HPDE6-E6E7 (cell line): Measurements from ENCODE around the gene ABCF3.
"Not testable (repeated sequence)": the region's sequence is repeated elsewhere in the genome, so short reads cannot be mapped to it uniquely, and the experiment has no call there.

Source experiments
- DNase-seq: peaks from one replicate; pipeline ENCODE4 v3.0.0; 2011; ENCODE audit warnings: missing footprints; ENCODE audit errors: extremely low spot score

The ABCF3 gene, protein sequence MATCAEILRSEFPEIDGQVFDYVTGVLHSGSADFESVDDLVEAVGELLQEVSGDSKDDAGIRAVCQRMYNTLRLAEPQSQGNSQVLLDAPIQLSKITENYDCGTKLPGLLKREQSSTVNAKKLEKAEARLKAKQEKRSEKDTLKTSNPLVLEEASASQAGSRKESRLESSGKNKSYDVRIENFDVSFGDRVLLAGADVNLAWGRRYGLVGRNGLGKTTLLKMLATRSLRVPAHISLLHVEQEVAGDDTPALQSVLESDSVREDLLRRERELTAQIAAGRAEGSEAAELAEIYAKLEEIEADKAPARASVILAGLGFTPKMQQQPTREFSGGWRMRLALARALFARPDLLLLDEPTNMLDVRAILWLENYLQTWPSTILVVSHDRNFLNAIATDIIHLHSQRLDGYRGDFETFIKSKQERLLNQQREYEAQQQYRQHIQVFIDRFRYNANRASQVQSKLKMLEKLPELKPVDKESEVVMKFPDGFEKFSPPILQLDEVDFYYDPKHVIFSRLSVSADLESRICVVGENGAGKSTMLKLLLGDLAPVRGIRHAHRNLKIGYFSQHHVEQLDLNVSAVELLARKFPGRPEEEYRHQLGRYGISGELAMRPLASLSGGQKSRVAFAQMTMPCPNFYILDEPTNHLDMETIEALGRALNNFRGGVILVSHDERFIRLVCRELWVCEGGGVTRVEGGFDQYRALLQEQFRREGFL

GRCh38 chr3:184186184-184186901 lies at the start of gene ABCF3:
TSS of gene ABCF3 (plus strand) at chr3:184186199. CDS start at chr3:184186208, 9 bp downstream.
- no peak for DNase-seq

GRCh38 chr3:184140436-184140835 lies 45.6 kb upstream of the ABCF3 start:
- no peak for DNase-seq

- DNase-seq: no peak
Observed at GRCh38 chr3:184142199-184142598, 43.8 kb upstream of the ABCF3 start.

DNA sequence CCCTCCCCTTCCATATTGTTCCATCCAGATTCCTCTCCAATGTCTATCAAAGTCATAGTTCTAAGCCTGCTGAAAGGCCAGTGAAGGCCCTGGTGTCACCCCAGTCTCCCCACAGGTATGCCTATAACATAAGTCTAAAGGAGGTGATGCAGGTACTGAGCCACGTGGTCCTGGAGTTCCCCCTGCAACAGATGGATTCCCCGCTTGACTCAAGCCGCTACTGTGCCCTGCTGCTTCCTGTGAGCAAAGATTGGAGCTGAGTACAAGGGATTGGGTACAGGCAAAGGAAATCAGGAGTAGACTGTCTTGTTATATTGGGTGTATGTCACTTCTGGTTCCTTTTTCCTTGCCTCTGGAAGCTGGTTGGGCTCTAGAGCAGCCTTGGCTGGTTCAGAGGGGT lies 42.7 kb upstream of the ABCF3 start:
- DNase-seq: no peak

GRCh38 chr3:184144505-184144904 lies 41.5 kb upstream of the ABCF3 start:
- DNase-seq: no peak

GRCh38 chr3:184145111-184145524 lies 40.9 kb upstream of the ABCF3 start:
- DNase-seq: peak; percentile 81

GRCh38 chr3:184145751-184146270 lies 40.2 kb upstream of the ABCF3 start:
- DNase-seq: no peak

GRCh38 chr3:184148076-184148475 lies 37.9 kb upstream of the ABCF3 start:
- no peak for DNase-seq

- DNase-seq: no peak
Observed at GRCh38 chr3:184149123-184149522, 36.9 kb upstream of the ABCF3 start.

DNA sequence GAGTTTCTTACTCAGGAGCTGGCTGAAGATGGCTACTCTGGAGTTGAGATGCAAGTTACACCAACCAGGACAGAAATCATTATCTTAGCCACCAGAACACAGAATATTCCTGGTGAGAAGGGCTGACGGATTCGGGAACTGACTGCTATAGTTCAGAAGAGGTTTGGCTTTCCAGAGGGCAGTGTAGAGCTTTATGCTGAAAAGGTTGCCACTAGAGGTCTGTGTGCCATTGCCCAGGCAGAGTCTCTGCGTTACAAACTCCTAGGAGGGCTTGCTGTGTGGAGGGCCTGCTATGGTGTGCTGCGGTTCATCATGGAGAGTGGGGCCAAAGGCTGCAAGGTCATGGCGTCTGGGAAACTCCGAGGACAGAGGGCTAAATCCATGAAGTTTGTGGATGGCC lies 36.2 kb upstream of the ABCF3 start:
- not testable (repeated sequence) for DNase-seq

- DNase-seq: no peak
Observed at GRCh38 chr3:184154885-184155643, 30.9 kb upstream of the ABCF3 start, which contains the start of gene DVL3. TSS of gene DVL3 (plus strand) at chr3:184155377. CDS start at chr3:184155636, 259 bp downstream.

DNA sequence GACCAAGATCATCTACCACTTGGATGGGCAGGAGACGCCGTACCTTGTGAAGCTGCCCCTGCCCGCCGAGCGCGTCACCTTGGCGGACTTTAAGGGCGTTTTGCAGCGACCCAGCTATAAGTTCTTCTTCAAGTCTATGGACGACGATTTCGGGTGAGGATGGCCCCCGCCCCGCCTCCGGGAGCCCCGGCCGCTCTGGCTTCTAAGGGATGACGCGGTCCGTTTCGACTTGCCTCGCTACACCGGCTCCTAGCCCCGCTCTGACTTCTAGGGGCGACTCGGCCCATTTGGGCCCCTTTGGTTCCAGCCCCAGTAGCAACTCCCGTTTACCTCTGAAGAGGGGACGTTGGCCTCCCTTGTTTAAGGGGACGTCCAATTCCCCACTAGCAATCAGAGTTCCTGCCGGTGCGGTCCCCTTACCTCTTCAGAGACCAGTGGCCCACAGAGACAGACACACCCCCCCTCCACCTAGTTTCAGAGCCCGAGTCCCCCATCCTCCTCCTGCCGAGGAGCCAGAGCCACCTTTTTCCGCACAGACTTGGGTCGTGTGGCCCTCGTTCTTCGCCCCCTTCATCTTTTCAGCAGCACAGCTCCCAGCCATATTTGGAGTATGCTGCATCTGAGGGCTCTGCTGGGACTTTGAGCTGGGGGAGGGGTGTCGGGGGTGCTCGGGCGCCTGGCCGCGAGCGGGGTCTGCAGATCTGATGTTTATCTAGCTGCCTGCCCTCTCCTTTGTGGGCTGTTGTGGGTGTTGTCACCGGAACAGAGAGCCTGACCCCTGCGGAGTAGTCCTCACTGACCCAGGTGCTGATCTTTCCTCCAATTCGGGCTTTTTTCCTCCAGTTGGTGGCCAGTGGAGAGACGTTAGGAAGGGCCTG lies 30.1 kb upstream of the ABCF3 start:
- no peak for DNase-seq

GRCh38 chr3:184156522-184156955 lies 29.5 kb upstream of the ABCF3 start:
- no peak for DNase-seq

- DNase-seq: no peak
Observed at GRCh38 chr3:184157206-184157605, 28.8 kb upstream of the ABCF3 start.

GRCh38 chr3:184158404-184158803 lies 27.6 kb upstream of the ABCF3 start:
- DNase-seq: no peak

- no peak for DNase-seq
Observed at GRCh38 chr3:184160456-184160855, 25.5 kb upstream of the ABCF3 start.

- not testable (repeated sequence) for DNase-seq
Observed at GRCh38 chr3:184162571-184163070, 23.4 kb upstream of the ABCF3 start.

DNA sequence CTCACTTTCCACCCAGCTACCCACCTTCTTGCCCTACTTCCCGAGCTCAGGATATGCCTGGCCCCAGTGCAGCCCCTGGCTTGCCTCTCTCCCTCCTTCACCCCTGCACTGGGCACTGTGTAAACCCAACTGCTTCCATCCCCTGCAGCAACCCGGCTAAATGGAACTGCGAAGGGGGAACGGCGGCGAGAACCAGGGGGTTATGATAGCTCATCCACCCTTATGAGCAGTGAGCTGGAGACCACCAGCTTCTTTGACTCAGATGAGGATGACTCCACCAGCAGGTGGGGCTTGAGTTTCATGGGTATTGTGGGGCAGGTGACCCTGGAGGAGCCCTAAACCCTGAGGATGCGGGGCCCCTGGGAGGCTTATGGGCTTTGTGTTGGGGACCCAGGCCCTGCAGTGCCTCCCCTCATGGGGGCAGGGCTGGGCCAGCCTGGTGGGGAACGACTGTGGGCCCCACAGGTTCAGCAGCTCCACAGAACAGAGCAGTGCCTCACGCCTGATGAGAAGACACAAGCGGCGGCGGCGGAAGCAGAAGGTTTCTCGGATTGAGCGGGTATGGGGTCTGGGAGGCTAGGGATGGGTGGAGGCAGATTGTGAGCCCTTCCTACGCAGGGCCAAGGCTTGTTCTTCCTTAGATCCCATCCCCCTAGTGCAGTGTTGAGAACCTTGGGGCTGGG lies 21.2 kb upstream of the ABCF3 start:
- DNase-seq: no peak

DNA sequence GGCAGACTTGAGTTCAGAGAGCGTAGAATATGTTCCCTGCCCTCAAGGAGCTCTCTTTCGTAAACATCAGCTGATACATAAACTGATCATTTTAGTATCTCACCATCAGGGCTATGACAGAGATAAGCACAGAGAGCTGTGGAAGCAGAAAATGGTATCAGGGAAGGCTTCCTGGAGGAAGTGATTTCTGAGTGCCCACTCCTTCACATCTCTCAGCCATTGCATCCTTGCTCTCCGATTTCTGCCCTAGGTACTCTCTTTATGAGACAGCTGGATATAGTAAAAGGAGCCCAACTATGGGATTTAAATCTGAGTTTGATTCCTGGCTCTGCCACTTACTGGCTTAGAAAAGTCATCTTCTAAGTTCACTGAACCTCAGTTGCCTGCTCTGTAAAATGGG lies 20.5 kb upstream of the ABCF3 start:
- DNase-seq: no peak
